Muscle of back (tissue), 11 donors: ENCODE data around the gene IL31RA. TPM values are rescaled to one million over a fixed set of nuclear protein-coding genes. Genes with fewer than 3 reads are reported as not detected.

Experiments
- DNase-seq, 3 donors: peaks; one replicate each; pipeline versions ENCODE4 v3.0.0 to v3.0.0-alpha.2; 2013
- polyA plus RNA-seq, 10 donors: library from polyadenylated mRNA; unstranded; fragments of 120-200 nt; gene quantifications; one replicate each; pipeline ENCODE4 v1.2.1, GENCODE V29; 2013; ENCODE audit not compliant: insufficient read length in 10 of 10

Gene IL31RA
- polyA plus RNA-seq, 10 donors, result 0.37 to 1.8 (median 1.0) TPM

DNA sequence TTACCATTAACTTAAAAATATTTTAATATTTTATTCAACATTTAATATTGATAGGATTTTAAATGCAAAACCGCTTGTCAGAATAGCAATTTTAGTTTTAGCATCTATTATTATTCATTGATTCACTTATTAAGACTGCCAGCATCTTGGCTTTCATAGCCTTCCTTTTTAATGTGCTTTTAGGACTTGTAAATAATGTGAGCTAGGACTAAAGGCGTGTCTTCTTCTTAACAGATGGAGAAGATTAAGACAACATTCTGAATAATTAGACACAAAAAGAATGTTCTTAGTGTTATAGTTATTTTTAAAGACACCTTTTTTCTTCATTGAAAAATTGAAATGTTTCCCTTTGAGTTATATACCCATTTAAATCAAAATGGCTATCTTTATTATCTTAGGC is 6.9 kb downstream of the IL31RA start:
- no peak for DNase-seq

DNA sequence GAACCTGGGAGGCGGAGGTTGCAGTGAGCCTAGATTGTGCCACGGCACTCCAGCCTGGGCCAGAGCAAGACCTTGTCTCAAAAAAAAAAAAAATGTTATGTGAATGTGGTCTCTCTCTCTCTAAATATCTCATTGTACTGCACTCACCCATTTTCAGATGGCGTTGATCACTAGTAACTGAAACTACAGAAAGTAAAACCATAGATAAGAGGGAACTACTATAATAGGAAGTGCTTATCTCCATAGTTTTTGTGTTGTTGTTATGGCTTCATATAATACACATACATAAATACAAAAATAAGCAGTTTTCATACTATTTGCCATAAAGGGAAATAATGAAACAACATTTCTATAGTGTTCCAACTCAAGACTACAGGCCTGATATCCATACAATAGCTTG is 9.1 kb downstream of the IL31RA start:
- DNase-seq, result no peak

DNA sequence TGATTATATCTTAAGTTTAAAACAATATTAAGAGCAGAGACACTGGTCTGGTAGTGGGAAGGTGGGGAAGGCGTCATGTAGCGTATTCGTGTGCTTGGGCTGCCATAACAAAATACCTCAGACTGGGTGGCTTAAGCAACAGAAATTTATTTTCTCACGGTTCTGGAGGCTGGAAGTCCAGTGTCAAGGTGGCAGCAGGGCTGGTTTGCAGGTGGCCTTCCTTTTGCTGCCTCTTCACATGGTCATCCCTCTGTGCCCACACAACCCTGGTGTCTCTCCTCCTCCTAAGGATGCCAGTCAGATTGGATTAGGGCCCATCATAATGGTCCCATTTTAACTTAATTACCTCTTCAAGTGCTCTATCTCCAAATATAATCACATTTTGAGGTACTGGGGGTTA is 9.6 kb downstream of the IL31RA start:
- no peak for DNase-seq

DNA sequence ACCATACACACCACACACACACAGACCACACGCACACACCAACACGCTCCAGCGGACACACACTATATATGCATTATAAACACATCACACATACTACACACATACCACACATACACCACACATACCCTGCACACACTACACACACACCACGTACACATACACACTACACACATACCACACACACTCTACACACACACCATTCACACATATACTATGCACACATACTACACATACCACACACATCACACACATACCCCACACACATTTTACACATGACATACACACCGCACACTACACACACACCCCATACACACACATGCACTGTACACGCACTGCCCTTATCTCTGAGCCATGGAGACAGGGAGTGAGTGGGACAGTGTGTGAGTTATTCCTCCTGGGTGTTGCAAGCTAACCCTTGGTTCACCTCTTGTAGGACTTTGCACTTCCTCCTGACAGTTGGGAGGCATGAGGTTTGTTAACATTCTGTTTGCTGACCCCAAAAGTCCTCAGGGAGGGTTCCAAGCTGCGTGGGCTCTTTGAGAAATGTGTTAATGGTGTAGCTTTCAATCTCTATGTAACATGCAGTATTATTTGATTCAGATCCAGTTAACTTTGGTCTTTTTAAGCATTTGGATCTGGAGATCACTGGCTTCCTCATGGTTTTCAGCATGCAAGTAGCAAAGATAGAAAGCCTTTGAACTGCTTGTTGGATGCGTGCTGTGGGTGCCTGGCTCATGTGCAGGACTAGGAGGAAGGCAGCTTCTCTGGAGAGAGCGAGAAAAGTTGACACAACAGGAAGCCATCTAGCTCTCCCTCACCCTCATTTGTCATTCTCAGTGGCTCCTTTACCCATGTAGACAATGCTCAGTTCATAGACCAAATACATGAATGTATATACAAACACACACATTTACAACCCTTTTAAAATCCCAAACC is 13.7 kb downstream of the IL31RA start:
- no peak for DNase-seq

DNA sequence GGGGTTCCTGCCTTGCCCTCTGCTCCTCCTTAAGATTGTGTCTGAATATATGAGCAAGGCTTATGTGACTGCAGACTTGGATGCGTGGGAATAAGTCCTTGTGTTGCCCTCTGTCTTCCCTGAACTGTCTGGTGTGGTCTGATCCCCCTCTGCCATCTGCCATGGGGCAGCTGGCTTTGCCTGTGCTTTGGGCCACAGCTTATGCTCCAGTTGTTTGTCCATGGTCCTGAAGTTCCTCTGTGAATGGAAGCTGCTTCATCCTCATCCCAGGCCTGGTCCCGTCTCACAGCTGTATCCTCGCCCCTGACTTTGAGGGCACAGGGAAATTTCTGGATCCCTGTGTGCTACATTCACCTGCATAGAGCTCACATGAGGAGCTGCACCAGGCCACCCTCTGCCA is 14.7 kb downstream of the IL31RA start:
- peak in 1 of 3 donors; percentile 22 for DNase-seq

DNA sequence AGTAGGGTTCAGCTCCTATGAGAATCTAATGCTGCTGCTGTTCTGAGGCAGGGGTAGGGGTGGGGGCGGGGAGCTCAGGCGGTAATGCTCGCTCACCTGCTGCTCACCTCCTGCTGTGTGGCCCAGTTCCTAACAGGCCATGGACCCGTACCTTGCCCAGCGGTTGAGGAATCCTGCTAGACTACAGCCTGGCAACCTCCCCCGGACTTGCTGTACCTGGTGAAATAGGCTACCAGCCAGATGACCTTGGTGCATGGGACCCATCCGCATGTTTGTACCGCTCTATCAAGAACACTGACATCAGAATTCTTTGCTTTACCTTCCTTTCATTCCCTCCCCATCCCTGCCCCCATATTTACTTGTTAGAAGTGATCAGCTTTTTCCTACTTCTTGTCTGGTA is 15.3 kb downstream of the IL31RA start:
- DNase-seq, result no peak

DNA sequence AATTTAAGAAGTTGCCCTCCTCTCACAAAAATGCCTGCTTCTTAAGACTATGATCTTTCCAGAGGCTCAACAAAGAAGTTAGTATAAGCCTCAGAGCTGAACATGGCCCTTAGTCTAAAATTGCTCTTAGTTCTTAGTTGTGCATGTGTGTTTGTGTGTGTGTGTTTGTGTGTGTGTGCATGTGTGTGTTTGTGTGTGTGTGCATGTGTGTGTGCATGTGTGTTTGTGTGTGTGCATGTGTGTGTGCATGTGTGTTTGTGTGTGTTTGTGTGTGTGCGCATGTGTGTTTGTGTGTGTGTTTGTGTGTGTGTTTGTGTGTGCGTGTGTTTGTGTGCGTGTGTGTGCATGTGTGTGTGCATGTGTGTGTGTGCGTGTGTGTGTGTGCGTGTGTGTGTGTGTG is 15.8 kb downstream of the IL31RA start:
- DNase-seq, result no peak

DNA sequence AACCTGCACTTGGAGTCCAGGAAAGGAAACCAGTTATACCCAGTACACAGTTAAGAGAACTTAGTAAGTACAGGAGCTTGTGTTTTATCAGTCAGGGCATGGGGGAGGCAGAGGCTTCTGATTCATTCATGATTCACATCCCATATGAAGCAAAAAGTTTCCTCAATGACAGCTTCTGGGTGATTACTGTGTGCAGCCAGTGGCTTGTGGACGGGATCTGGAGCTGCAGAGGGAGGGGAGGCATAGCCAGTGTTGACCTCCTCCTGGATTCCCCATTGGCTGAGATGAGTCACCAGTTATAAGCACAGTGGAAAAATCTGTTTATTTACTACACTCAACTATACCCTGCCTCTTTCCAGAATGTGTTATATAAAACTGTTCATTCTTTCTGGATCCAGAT is 17.7 kb downstream of the IL31RA start:
- DNase-seq, result peak in 2 of 3 donors; percentile 38 to 93

DNA sequence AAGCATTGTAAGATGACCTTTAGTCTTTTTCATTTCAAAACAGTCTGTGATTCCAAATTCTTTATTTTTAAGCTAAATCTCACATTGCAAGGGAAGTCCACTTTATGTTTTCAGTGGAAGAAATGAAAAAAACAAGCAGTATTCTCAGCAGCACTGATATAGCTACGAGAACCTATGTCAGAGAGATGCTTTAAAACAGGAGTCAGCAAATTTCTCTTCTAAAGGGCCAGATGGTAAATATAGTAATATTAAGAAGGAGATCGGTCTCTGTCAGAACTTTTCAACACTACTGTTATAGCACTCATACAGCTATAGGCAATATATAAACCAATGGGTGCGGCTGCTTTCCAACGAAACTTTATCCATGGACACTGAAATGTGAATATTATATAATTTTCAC is 18.7 kb downstream of the IL31RA start:
- DNase-seq, result no peak

DNA sequence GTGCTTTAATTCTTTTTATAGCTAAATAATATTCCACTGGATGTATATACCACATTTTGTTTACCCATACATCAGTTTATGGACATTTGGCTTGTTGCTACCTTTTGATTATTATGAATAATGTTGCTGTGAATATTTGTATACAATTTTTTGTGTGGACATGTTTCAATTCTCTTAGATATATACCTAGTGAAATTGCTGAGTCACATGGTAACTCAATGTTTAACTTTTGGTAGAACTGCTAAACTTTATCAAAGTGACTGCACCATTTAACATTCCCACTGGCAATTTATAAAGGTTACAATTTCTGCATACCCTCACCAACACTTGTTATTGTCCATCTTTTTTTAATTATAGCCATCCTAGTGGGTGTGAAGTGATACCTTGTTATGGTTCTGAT is 22.1 kb downstream of the IL31RA start:
- no peak for DNase-seq

DNA sequence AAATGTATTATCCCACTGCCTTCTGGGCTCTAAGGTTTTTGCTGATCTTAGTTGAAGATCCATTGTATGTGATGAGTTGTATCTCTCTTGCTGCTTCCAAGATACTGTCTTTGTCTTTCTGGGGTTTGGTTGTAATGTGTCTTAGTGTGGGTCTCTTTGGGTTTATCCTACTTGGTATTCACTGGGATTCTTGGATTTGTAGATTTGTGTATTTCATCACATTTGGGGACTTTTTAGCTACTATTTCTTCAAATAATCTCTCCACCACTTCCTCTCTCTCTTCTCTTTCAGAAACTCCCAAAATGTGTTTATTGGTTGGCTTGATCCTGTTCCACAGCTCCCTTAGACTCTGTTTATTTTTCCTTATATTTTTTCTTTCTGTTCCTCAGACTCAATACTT is 26.5 kb downstream of the IL31RA start:
- no peak for DNase-seq

DNA sequence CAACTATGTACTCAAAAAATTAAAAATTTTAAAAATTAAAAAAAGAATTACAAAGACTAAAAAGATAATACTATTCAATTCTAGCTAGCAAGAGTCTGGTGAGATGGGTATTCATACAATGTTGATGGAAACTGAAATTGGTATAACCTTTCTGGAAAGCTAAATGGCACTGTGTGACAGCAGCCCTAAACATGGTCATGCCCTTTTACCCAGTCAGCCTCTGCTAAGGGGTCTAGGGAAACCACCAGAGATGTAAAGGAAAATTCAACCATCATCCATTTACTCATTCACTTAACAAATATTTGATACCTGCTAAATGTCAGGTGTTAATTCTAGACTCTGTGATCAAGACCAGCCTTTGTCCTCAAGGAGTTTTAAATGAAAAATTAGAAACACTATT is 29.3 kb downstream of the IL31RA start:
- DNase-seq, result no peak

DNA sequence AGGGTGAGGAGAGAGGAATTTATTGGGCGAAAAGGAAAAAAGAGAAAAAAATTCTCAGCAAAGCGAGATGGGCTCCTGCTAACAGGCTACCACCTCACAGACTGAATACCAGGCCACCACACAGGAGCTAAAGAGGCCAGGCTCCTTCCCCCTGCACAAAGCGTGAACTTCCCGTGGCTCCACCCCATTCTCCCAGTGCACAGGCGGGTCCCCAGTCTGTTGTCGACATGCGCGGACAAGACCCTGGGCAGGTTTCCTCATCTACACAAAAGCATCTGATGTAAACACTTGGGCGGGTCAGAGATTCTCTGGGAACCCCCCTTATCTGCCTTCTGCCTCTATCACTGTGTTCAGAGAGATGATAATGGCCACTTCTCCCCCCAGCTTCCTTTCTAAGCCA is 34.2 kb downstream of the IL31RA start:
- no peak for DNase-seq

DNA sequence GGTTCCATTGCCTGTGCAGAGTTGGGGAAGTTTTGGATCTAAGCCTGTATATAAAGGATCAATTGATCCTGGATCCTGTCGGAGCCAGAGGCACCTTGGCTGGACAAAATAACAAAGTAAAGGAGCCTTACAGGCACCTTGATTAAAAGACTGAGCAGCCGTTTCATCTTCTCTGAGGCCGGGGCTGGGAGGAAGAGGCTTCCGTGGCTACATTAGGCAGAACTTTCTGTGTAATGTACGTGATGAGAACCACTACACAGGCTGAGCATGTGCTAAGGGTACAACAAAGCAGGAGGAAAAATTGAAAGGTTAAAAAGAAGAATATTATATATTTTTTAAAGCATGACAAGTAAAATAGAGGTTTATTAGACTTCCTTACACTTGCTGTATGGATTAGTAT is 37.0 kb downstream of the IL31RA start:
- no peak for DNase-seq

DNA sequence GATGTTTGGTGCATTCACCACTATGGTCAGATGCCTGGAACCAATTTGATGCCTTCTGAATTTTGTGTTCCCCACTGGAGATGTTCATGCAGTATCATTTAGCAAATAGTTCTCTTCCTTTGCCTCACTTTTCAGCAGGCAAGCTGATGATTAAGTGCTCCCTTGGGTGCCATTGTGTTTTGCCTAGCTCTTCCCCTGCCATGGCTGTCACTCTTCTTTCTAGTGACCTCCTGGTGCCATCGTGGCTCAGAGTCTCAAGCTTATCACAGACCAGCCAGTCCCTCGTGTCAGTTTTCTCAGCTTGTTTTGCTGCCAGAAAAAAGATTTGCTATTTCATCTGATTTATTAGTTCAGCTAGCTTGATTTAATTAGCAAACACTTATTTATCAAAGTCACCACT is 41.3 kb downstream of the IL31RA start:
- no peak for DNase-seq

DNA sequence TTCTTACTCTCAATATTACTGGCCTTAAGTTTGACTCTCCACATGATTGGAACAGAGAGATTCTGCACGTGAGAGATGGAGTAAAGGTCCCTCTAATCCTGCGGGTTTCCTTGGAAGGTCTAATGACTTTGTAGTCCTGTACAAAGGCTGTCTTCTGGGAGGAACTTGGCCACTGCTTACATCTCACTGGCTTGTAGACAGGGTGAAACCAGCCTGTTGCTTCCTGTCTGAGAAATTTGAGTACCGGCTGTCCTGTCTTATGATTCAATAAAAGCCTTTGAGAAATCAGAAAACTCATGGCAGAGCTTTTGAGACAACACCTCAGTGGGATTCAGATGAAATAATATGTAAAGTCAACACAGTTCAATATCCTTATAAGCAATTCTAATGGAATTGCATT is 43.0 kb downstream of the IL31RA start:
- no peak for DNase-seq

DNA sequence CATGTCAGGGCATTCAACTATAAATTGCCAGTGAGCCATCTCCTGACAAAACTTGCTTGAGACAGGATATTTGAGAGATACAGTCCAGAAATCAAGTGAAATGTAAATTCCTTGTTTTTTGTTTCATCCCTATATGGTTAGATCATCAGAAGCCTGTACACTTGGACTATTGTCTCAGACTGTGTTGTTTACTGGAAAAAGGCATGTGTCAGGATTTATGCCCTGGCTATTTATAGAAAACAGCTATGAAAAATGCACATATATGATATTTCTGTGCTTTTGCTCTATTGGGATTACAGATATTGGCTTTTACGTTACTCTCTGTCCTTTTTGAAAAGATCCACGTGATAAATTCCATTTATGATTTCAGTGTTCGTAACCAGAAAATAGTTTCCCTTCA is 44.2 kb downstream of the IL31RA start:
- DNase-seq, result peak; percentile 18 to 53 (median 25)

DNA sequence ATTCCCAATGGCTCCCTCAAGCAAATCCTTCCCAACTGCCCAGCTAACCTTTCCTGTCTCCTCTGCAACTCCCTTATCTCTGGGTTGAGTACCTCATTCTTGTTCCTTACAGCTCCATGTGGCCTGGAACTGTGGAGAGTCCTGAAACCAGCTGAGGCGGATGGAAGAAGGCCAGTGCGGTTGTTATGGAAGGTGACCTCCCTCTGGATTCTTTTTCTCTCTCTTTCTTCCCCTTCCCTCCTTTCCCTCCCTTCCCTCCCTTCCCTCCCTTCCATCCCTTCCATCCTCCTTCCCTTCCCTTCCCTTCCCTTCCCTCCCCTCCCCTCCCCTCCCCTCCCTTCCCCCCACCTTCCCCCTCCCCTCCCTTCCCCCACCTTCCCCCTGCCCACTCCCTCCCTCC is 45.1 kb downstream of the IL31RA start:
- no peak for DNase-seq

DNA sequence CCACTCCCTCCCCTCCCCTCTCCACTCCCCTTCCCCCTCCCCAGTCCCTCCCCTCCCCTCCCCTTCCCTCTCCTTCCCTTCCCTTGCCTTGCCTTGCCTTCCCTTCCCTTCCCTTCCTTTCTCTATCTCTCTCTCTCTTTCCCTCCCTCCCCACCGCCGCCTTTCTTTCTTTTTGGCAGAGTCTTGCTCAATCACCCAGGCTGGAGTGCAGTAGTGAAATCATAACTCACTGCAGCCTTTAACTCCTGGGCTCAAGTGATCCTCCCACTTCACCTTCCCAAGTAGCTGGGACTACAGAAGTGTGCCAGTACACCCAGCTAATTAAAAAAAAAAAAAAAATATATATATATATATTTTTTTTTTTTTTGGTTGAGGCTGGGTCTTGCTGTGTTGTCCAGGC is 45.5 kb downstream of the IL31RA start:
- no peak for DNase-seq

DNA sequence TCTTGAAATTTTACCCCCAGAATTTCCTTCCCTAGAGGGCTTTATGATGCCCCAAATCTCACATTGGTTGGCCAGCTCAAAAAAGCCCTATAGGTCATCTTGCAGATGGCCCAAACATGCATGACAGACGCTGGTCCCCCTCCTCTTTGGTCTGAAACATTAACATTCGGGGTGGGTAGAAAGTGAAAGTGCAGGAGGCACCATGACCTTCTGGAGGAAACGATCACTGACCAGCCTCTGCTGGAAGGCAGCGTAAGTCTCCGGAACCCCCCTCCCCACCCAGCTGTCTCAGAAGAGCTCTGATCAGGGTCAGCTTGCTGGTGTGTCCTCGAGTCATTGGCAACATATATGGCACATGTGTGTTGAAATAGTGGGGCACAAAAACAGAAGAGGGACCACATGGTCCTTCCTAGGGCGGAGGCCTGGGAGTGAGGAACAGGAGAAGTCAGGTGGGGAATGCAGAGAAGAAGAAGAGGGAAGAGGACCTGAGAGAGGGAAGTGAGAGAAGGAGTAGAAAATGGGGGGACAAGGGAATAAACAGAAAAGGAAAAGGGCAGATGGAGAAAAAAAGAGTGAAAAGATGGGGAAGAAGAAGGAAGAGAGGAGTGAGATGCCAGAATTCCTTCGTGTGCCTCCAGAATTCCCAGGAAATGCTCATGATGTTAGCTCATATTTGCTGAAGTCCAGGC is 46.2 kb downstream of the IL31RA start:
- DNase-seq, result no peak

DNA sequence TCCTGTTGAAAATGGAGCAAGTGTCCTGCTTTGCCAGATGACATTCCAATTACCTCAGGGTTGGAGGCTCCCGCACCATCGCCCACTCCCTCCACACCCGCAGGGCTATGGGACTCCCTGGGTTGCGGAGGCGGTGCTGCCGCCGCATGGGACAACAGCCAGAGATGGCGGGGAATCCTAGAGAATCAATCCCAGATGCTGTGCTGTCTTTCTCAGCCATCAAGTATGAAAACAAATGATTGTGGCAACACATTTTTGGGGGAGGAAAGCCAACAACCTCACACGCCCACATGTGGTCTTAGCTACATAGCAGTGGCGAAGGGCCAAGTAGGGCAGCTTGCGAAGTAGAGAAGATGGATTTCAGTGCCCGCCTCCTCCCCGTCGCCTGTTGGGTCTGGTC is 46.7 kb downstream of the IL31RA start:
- DNase-seq, result peak; percentile 57 to 95 (median 75)

DNA sequence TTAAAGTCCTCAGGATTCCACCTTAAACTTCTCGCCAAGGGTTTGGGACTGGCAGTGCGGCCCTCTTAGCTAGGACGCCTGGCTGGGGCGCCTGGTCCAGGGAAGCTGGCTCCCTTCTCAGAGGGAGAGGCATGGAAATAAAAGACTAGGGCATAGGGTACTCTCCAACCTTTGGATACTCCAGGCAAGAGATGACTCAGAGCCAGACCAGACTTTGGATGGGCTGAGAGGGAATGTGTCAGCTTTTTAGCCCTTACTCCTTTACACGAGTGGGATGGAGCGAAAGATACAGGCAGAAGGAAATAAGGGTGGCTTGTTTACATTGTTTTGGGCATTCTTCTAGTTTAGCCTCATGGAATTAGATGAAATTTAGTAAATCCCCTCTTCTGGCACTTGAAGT is 48.2 kb downstream of the IL31RA start:
- DNase-seq, result no peak

DNA sequence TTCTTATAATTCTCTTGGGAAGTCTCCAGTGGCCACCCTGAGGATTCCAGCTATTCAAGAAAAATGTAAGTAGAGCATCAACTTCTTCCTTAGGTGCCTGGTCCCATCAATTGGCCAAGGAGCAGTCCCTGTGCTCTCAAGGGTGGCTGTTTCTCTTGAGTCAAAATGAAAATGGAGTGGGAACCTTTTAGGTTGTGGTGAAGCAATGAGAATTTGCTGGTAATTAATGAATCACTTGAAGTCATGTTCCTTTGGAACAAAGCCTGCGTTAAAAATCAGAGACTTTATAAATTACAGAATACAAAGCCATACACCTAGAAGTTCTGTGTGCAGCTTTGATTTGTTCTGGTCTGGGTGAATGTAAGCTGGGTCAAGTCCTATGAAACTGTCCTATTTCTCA is 48.9 kb downstream of the IL31RA start:
- DNase-seq, result no peak
